ENCODE data around the gene SERPINB7.

Gene SERPINB7

DNA sequence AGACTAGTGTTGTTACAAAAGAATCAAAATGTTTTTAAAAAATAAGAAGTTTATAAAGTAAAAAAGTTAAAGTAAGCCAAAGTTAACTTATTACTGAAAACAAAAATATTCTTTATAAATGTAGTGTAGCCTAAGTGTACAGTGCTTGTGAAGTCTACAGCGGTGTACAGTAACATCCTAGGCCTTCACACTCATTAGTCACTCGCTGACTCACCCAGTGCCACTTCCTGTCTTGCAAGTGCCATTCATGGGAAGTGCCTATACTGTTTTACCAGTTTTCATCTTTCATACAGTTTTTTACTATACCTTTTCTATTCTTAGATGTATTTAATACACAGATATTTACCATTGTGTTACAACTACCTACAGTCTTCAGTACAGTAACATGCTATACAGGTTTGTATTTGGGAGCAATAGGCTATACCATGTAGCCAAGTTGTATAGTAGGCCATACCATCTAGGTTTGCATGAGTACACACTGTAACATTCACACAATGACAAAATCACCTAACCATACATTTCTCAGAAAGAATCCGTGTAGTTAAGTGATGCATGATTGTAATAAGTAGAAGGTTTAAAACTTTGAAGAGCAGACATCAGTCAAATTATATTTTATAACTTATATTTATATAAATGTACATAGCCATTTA is 13.4 kb downstream of the SERPINB7 start:
- peak; percentile 68 for DNase-seq

GRCh38 chr18:63789327-63789726 is 14.1 kb downstream of the SERPINB7 start:
- no peak for DNase-seq

GRCh38 chr18:63795606-63796005 is 20.4 kb downstream of the SERPINB7 start:
- no peak for DNase-seq

GRCh38 chr18:63799189-63799588 is 24.0 kb downstream of the SERPINB7 start:
- no peak for DNase-seq

- DNase-seq: no peak
Measured at GRCh38 chr18:63801343-63801742, 26.1 kb downstream of the SERPINB7 start.

GRCh38 chr18:63808125-63808524 is 32.9 kb downstream of the SERPINB7 start:
- DNase-seq: no peak

DNA sequence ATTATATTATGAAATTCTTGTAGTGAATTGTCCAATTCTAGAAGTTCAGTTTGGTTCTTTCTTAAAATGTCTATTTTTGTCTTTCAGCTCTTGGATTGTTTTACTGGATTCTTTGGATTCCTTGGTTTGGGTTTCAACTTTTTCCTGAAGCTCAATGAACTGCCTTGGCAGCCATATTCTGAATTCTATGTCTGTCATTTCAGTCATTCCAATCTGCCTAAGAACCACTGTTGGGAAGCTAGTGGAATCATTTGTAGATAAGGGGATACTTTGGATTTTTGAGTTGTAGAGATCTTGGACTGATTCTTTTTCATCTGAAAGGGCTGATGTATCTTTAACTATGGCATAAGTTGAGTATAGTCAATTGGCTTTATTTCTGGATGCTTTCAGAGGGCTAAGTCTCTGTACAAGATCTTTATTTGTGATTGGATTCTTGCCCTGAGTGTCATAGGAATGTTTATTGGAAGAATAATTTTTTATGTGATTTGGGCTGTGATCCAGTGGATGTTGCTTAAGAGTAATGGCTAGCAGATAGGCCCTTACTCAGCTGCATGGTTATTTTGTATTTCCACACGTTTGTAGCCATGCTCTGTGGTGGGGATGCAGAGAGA is 42.3 kb downstream of the SERPINB7 start:
- no peak for DNase-seq

DNA sequence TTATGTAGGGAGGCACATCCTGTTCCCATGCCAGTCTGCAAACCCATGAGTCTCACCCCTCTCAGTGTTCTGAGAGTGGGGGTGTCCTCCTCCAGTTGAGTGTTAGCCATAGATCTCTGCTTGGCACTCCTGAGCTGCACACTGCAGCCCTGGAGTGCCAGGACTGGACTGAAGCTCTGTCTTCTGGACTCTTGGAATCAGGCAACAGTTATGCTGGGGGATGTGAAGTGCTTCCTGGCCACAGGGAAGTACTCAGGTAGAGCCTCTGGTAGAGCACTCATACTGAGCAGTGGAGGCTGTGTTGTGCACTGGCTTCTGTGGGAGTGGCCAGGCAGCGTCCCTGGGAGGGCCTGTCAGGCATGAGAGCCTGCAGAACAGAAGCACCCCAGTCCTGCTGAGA is 43.0 kb downstream of the SERPINB7 start:
- no peak for DNase-seq

- DNase-seq: no peak
Measured at GRCh38 chr18:63819786-63820185, 44.6 kb downstream of the SERPINB7 start.

DNA sequence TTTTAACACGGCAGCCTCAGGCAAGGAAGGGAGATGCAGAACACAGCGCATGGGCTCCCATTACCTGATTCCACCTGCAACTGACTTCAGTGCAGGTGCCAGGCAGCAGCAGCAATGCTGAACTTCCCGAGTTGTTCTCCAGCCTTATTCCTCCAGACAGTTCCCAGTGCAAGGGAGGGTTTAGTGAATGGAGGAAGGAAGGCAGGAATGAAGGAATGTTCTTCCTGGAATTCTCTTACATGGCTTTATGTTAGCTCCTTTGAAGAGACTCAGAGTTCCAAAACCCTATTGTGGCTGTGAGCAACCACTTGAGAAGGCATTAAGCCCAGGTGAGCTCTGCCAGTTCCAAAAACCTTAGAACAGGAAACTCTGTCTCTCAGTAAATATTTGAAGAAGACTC is 45.5 kb downstream of the SERPINB7 start:
- no peak for DNase-seq

GRCh38 chr18:63823516-63824219 is 48.5 kb downstream of the SERPINB7 start:
- DNase-seq: peak; percentile 66

DNA sequence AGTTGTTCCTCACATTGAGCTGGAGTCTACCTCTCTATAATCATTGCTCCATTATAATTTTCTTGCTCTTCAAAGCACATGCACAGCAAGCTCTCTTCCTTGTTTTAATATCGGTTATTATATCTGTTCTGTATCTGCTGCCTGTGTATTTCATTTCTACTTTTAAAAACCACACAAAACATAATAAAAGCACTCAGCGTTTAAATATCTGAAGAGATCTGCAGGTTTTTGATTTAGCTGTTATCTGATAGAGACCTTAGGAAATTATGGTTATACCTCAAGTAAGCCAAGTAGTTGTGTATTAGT is 49.0 kb downstream of the SERPINB7 start:
- DNase-seq: no peak

DNA sequence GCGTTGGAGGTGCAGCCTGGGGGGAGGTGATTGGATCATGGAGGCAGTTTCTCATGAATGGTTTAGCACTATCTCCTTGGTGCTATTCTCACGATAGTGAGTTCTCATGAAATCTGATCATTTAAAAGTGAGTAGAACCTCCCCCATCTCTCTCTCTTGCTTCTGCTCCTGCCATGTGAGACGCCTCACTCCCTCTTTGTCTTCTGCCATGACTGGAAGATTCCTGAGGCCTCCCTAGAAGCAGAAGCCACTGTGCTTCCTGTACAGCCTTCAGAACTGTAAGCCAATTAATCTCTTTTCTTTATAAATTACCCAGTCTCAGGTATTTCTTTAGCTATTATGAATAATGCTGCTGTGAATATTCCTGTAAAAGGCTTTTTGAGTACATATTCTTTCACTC is 52.9 kb downstream of the SERPINB7 start:
- no peak for DNase-seq

DNA sequence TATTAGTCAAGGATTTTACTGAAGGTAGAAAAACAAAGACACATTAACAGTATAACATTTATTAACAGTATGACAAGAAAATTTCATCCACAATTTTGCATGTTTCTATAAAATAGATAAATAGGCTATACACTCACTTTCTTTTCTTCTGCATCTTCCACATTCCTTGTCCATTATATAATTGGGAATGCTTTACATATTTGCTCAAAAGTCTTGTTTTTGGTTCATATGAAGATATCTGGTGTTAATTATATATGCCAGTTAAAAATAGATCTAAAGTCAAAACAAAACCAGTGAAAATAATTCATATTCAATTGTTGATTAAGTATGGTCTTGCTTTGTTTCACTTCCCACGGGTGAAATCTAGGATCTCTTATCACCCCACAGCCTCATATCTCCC is 53.4 kb downstream of the SERPINB7 start:
- DNase-seq: no peak

- DNase-seq: no peak
Measured at GRCh38 chr18:63829886-63830285, 54.7 kb downstream of the SERPINB7 start.

- DNase-seq: no peak
Measured at GRCh38 chr18:63831080-63831788, 56.0 kb downstream of the SERPINB7 start.

GRCh38 chr18:63832470-63832869 is 57.3 kb downstream of the SERPINB7 start:
- no peak for DNase-seq

DNA sequence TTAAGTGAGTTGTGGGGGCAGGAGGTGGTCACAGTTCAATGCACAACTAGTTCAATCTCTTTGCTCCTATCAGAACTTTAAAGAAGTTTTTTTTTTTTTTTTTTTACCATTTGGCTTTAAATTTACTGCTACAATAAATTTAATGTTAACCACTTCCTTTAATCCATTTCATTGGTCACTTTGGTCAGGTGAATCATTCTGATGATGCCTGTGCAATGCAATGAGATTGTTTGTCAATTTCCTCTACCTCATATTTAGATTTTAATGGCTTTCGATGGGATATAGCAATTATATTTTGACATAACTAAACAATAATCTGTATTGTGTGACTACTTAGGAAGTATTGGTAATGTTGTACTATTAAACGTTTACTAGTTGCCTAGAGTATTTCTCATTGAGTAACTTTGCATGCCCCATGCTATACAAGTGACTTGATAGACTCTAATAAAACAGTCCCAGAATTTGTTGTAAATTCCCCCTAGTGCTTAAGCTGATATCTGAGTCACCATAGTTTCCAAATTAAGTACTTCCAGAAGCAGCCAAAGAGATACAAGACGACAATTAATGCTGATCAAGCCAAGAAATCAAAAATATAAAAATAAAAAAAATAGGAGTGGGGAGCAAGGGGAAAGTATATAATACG is 59.4 kb downstream of the SERPINB7 start:
- DNase-seq: no peak

DNA sequence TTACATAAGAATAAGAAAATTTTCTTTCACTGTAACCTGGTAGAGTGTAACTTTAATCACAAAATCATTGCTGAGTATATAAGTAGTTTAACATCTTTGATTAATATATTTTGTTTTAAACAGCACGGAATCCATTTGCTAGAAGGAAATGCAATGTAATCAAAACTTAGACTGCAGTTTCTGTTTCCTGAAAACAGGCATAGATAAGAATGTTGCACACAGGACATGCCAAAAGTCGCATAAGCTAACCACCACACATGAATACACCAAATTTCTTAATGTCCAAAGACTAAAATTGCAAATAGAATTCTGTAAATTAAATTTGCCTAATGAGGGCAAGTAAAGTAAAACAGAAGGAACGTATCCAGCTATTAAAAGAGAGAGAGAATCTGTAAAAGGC is 61.2 kb downstream of the SERPINB7 start:
- DNase-seq: no peak

- no peak for DNase-seq
Measured at GRCh38 chr18:63837590-63837989, 62.4 kb downstream of the SERPINB7 start.

GRCh38 chr18:63843008-63843407 is 67.8 kb downstream of the SERPINB7 start:
- no peak for DNase-seq

DNA sequence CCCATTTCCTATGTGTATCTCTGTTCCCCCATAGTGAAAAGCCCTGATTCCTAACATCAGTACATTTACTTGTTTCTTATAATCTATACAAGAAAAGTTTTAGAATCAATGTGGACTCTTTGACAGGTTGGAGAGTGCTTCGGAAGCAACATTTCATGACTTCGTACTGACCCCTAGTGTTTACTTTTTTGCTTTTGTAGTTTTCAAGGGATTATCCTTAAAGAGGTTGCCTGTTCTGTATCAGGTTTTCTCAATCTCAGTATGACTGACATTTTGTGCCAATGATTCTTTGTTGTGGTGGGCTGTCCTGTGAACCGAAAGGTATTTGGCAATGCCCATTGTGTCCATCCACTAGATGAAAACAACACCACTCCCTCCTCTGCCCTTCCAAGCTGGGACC is 69.0 kb downstream of the SERPINB7 start:
- no peak for DNase-seq

DNA sequence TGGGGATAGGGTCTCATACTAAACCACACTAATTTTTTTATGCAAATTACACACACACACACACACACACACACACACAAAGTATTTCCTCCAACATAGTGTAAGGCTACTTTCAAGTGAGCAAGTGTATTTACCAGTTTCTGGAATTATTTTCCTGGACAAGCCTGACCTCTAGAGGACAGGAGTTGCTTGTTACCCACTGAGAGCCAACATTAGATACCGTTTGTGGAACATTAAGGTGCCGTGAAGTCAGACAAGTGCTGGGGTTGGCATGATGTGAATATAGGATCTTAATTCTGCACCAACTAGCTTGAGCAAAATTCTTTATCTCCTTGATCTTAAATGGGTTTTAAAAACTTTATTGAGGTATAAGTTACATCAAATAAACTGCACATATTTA is 72.9 kb downstream of the SERPINB7 start:
- DNase-seq: no peak
